ENCODE measurements around the gene CCDC12.

The CCDC12 gene

DNA sequence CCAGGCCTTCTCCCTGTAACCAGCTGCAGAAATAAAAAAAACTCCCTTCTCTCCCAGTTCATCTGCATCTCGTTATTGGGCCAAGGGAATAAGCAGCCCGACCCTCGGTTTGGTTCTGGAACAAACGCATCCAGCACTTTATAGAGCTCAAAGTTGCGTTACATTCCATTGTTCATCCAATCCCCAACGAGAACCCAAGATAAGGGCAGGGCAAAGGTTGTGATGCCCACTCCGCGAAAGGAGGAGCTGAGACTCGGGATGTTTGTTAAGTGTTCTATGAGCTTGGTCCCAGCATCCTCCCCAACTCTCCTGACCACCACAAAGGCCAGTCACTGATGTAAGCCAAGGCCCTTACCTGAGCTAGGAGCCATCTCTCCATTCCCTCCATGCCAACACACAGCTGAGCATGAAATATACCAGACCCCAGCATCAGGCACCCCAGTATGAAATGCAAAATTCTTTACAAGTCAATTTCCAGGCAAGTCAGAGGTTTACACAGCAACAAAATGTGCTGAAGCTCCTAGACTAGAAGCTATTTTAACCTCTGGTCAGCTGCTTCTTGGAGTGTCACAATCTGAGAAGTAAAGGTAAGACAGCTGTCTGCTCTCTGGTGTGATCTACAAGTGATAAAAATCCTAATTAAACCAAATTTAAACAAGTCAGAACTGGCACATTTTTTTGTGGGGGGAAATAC is 17.9 kb downstream of the CCDC12 start:
- DNase-seq, result no peak

DNA sequence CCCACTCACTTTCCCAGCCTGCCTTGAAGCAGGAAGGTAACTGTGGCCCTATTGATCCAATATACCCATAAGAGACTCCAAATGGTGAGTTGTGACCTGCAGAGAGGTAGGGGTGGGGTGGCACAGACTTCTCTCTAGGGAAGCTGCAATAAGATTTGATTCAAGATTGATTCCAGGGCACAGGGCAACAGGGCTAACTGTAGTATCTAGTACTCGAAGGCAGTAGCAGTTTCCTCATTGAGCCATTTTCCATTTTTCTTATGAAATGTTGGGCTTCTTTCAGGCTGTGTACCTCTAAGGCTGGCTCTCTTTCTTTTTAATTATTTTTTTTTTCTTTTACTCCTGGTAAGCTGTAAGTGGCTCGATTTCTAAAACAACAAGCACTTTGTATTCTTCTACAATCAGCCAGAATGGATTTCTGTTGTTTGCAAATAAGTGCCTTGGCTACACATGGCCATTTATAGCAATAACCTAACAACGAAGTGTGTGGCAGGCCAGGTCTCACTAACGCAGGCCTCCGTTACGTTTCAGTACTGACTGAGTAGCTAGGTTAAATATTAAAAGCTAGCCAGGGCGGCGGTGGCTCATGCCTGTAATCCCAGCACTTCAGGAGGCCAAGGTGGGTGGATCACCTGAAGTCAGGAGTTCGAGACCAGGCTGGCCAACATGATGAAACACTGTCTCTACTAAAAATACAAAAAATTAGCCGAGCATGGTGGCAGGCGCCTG is 19.3 kb downstream of the CCDC12 start:
- no peak for DNase-seq

- no peak for DNase-seq
These were observed 20.7 kb downstream of the CCDC12 start for GRCh38 chr3:46955801-46956259.

- no peak for DNase-seq
These were observed 21.4 kb downstream of the CCDC12 start for GRCh38 chr3:46955157-46955556.

GRCh38 chr3:46954178-46954577 is 22.4 kb downstream of the CCDC12 start:
- DNase-seq, result no peak

DNA sequence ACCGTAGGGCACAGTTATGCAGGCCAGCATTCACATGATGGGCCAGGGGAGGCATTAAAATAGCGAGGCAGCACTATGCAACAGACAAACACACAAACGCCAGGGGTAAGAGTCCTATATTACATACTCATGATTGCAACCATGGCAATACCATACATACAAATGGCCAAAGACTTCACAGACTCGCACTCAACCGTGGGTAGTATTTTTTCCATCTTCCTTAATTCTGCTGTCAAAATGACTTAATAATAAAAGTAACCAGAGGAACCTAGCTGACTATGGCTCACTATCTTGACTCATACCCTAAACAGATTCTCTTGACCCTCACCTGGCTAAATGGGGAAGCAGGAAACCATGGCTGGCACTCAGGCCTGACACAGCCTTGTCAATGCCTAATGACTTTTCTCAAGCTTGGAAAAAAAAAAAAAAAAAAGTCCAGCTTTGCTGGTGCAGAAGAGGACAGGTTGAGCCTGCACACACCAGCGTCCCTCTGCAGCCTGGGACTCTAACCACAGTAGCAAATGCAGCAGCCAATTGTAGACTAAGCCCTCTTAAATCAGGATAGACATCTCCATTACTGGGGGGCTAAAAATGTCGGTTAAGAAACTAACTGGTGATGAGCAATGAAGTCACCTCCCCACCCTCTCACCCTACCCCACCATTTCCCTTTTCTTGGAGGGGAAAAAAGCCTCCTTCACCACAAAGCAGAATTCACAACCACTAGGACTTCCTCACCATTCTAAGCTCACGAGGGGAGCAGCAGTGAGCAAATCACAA is 23.1 kb downstream of the CCDC12 start:
- DNase-seq, result no peak

GRCh38 chr3:46952813-46953212 is 23.7 kb downstream of the CCDC12 start:
- DNase-seq, result no peak

- DNase-seq, result no peak
These were observed 25.8 kb downstream of the CCDC12 start for GRCh38 chr3:46950650-46951241.

DNA sequence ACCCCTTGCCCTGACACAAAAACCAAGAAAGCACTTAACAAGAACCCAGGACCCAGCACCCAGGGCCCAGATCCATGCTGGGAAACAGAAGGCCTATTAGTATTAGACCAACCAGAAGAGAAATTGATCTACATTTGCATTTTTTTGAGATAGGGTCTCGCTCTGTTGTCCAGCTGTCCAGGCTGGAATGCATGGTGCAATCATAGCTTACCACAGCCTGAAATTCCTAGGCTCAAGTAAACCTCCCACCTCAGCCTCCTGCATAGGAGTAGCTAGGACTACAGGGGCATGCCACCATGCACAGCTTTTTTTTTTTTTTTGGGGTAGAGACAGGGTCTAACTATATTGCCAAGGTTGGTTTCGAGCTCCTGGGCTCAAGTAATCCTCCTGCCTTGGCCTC is 26.4 kb downstream of the CCDC12 start:
- no peak for DNase-seq

GRCh38 chr3:46948830-46949671 is 27.5 kb downstream of the CCDC12 start:
- no peak for DNase-seq

GRCh38 chr3:46947981-46948791 is 28.4 kb downstream of the CCDC12 start:
- no peak for DNase-seq

- DNase-seq, result no peak
These were observed 29.0 kb downstream of the CCDC12 start for GRCh38 chr3:46947546-46947901.

DNA sequence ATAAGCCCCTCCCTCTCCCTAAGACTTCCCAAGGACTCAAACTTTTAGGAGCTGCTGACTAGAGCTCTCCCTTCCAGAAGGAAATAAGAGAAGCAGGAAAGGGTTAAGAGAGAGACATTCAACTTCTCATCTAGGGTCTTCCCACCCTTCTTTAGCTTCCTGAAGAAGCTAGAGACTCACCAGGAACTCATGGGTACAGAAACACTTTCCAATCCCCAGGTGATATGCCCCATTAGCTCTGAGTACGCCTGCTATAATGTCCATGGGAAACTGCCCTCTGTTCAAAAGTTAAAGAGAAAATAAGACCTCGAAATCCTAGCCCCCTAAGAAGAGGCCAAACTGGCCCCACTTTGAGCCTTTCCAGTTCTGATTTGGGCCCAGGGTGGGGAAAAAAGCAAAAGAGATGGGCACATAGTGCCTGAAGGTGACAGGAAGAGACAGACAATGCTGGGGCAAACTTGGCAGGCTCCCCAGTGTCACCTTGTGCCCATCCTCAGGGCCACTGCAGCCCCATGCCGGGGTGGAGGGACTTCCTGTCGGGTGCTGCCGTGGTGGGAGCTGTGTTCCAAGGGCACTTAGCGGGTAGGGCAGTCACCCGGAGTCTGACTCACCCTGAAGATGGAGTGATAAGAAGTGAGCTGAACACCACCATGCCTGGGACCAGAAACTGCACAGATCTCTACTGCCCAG is 29.5 kb downstream of the CCDC12 start:
- DNase-seq, result no peak

GRCh38 chr3:46946416-46946815 is 30.1 kb downstream of the CCDC12 start:
- DNase-seq, result no peak

DNA sequence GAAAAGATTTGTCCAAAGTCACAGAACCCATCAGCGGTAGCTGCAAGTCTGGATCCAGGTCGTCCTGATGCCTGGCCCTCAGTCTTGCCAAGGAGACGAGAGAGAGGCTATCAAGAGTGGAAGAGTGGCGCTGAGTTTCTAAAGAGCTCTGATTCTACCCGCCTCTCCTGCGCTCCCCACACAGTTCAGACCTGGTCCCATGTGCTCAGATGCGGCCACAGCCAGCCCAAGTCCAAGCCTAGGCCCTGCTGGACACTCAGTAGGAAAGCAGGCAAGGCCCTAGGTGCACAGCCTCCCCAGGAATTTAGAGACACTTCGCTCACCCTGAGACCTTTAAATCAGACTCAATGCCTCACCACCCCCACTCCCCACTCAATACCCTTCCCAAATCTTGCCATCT is 32.4 kb downstream of the CCDC12 start:
- no peak for DNase-seq

DNA sequence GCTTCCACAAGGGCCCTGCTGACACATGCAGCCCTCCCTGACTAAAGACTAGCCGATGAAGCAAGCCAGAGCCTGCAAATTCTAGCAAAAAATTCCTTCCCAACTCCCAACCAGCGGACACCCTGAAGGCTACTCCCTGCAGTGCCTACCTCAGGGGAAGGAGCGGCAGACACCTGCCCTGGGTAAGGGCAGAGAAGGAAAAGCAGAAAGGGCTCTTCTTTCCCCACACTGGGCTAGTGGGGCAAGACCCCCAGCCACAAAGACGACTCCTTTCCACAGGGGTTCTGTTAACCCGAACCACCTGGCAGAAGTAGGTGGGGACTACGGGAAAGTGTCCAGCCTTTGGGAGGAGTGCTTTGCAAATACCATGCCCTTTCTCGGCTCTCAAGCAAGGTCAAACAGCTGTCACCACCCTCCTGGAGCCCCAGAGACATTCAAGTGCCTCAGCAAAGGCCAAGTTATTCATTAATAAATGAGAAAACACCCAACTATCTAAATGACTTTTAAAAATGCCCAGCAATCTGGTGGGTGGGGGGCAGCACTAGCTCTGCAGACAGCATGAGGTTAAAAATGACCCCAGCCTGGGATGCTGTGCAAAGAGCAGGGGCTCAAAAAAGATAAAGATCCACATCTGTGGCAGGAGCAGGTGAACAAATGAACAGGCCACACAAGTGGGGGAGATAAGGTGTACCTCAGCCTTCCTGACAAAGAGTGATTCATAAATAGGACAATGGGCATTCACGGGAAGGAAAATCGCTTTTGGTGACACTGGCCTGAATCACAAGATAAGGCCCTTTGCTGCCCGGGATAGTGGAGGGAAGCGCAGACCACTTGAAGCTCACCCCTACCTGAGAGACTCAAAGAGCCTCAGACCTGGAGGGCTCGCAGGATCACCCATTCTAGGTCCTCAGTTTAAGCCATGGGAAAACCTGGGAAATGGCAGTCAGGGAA is 33.0 kb downstream of the CCDC12 start:
- DNase-seq, result no peak

GRCh38 chr3:46942481-46943236 is 33.9 kb downstream of the CCDC12 start:
- no peak for DNase-seq

DNA sequence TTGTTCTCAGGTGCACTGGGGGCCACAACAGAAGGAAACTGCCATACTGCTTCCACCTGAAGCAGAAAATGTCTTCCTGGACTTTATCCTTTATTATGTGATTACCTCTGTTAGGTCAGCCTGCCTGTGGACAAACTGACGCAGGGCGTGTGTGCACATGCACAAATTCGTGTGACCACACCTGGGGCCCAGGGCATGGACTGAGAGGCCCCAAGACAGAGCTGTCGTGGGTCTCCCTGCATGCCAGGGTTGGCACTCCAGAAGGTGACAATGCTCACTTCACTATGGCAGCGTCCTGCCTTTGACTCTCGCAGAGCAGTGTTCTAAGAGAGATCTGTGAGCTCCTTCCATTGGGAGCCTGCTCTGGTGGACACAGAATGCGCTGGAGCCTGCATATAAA is 34.5 kb downstream of the CCDC12 start:
- DNase-seq, result no peak

Data from hypothalamus (tissue), 51 donors.